VCaP (cell line): ENCODE data around the gene ZNF367.
"Not testable (repeated sequence)": the region's sequence is repeated elsewhere in the genome, so short reads cannot be mapped to it uniquely, and the experiment has no call there.

Source experiments
- H3K27ac ChIP-seq: fragments of 450-650 bp; 2 replicates; pipeline ENCODE4 v1.5.1; 2017
- CTCF ChIP-seq: fragments of 450-650 bp; conservative IDR thresholded peaks from 2 replicates; pipeline ENCODE4 v1.5.1; 2017; ENCODE audit warnings: mild to moderate bottlenecking, moderate library complexity

Gene ZNF367

DNA sequence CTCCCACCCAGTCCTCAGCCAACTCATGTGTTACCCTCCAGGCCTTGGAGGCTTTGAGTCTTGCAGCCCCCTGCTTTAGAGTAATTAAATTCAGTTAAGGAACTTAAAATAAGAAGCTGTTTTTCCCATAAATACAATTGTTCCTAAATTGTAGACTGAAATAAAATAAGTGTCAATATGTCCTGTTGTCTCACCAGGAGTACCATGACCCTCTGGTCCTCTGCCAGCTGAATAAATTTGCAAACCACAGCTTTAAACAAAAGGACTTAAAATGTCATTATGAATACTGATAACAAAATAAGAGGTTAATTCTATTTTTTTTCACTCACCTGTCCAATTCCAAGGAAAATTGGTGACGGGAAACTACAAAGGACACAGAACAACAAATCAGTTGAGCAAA lies 50.2 kb downstream of the ZNF367 start:
- no peak for TF ChIP-seq CTCF
- H3K27ac ChIP-seq: no peak overlapping the region

GRCh38 chr9:96363175-96363967 lies 54.8 kb downstream of the ZNF367 start:
- TF ChIP-seq CTCF: no peak
- H3K27ac ChIP-seq: no peak overlapping the region

- not testable (repeated sequence) for H3K27ac ChIP-seq
Measured at GRCh38 chr9:96362119-96362518, 56.1 kb downstream of the ZNF367 start.

GRCh38 chr9:96361668-96362067 lies 56.5 kb downstream of the ZNF367 start:
- TF ChIP-seq CTCF: no peak
- H3K27ac ChIP-seq: no peak overlapping the region

DNA sequence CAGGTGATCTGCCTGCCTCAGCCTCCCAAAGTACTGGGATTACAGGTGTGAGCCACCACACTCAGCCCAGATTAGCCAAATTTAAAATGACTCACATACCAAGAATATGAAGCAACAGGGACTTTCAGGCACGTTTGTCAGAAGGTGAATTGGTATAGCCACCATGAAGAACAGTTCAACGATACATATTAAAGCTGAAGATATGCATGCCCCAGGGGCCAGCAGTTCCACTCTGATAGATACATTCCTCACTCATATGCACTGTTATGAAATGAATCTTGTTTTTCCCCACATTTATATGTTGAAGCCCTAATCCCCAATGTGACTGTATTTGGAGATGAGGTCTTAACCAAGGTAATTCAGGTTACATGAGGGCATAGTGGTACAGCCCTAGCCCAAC lies 57.2 kb downstream of the ZNF367 start:
- H3K27ac ChIP-seq: no peak overlapping the region
- TF ChIP-seq CTCF: no peak

DNA sequence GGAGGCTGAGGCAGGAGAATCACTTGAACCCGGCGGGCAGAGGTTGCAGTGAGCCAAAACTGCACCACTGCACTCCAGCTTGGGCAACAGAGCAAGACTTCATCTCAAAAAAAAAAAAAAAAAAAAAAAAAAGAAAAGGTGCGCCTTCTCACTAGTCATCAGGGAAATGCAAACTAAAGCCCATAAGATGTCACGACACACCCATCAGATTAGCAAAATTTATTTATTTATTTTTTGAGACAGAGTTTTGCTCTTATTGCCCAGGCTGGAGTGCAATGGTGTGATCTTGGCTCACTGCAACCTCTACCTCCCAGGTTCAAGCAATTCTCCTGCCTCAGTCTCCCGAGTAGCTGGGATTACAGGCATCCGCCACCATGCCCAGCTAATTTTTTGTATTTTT lies 57.6 kb downstream of the ZNF367 start:
- not testable (repeated sequence) for H3K27ac ChIP-seq

- peak overlapping the region; percentile 24; the same call in 1 of the 2 replicates for H3K27ac ChIP-seq
- no peak for TF ChIP-seq CTCF
Measured at GRCh38 chr9:96350866-96351265, 67.3 kb downstream of the ZNF367 start.

DNA sequence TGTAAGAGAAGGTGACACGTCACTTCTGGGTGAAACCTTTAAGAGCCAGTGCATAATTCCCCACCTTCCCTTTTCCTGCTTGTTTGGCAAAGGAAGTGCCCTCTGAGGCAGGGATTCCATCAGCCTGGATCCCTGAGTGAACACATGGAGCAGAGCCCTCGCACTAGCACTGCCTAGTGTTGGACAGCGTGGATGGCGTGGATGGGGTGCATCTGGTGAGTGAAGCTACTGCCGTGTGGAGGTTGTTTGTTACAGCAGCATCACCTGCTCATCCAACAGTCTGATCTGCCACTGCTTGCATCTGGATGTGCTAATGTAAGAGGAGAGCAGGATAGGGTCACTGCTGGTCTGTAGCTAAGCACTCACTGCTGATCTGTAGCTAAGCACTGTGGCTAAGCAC lies 69.9 kb downstream of the ZNF367 start:
- no peak overlapping the region for H3K27ac ChIP-seq
- no peak for TF ChIP-seq CTCF
